ENCODE data around the gene ISOC2. TPM values are rescaled to one million over a fixed set of nuclear protein-coding genes. Genes with fewer than 3 reads are reported as not detected.

Gene ISOC2
- total RNA-seq = 44.0 and 69.7 TPM in 2 replicates

GRCh38 chr19:55461259-55461973 lies at the start of gene ISOC2:
TSS of gene ISOC2 (minus strand) at chr19:55461642. CDS start at chr19:55456486, 5,156 bp downstream.

GRCh38 chr19:55487924-55488687 lies 26.7 kb upstream of the ISOC2 start, which contains the start of gene SSC5D:
TSS of gene SSC5D (plus strand) at chr19:55488436. CDS start at chr19:55488590, 154 bp downstream.

GRCh38 chr19:55484593-55485438 lies 23.4 kb upstream of the ISOC2 start, which contains the start of gene NAT14:
TSS of gene NAT14 (plus strand) at chr19:55485188. CDS start at chr19:55485709, 521 bp downstream.

GRCh38 chr19:55476100-55476775 lies 14.8 kb upstream of the ISOC2 start, which contains the start of gene ZNF628:
TSS of gene ZNF628 (plus strand) at chr19:55476617. CDS start at chr19:55479911, 3,294 bp downstream.

GRCh38 chr19:55464662-55465054 lies 3.2 kb upstream of the ISOC2 start, which contains the start of gene C19orf85:
TSS of gene C19orf85 (minus strand) at chr19:55464751. CDS start at chr19:55464554, 197 bp downstream.

GRCh38 chr19:55443045-55443823 lies 18.2 kb downstream of the ISOC2 start, which contains the start of gene SHISA7:
TSS of gene SHISA7 (minus strand) at chr19:55443300. CDS start at chr19:55442863, 437 bp downstream.

GRCh38 chr19:55407550-55407799 lies 54.0 kb downstream of the ISOC2 start, which contains the start of gene UBE2S:
TSS of gene UBE2S (minus strand) at chr19:55407788. CDS start at chr19:55407589, 199 bp downstream.

Other genes starting within 250 kb of the ISOC2 start
- gene TMEM86B, start 232.9 kb downstream of the ISOC2 start, total RNA-seq = 0.72 and 1.1 TPM in 2 replicates
- 28.2 and 32.9 TPM in 2 replicates for gene PPP6R1, start 202.6 kb downstream of the ISOC2 start, total RNA-seq
- gene HSPBP1, start 181.5 kb downstream of the ISOC2 start, total RNA-seq = 23.2 and 27.4 TPM in 2 replicates
- 0.36 and 2.0 TPM in 2 replicates for gene BRSK1, start 177.6 kb downstream of the ISOC2 start, total RNA-seq
- gene TMEM150B, start 136.3 kb downstream of the ISOC2 start, total RNA-seq = not detected in 2 replicates
- gene KMT5C, start 121.8 kb downstream of the ISOC2 start, total RNA-seq = 2.9 and 4.7 TPM in 2 replicates
- gene COX6B2, start 106.9 kb downstream of the ISOC2 start, total RNA-seq = not detected in 2 replicates
- not detected in 2 replicates for gene GARIN5B, start 98.4 kb downstream of the ISOC2 start, total RNA-seq
- 0.09 and 0.54 TPM in 2 replicates for gene IL11, start 91.2 kb downstream of the ISOC2 start, total RNA-seq
- gene TMEM190, start 84.8 kb downstream of the ISOC2 start, total RNA-seq = not detected in 2 replicates
- 0.36 TPM in 1 of 2 replicates, not detected in the other for gene TMEM238, start 77.3 kb downstream of the ISOC2 start, total RNA-seq
- 205 and 252 TPM in 2 replicates for gene RPL28, start 75.7 kb downstream of the ISOC2 start, total RNA-seq
- gene UBE2S, start 53.9 kb downstream of the ISOC2 start, total RNA-seq = 69.6 and 98.9 TPM in 2 replicates
- gene SHISA7, start 18.3 kb downstream of the ISOC2 start, total RNA-seq = not detected in 2 replicates
- not detected in 2 replicates for gene C19orf85, start 3.1 kb upstream of the ISOC2 start, total RNA-seq
- gene ZNF628, start 15.0 kb upstream of the ISOC2 start, total RNA-seq = 0.99 and 1.1 TPM in 2 replicates
- 13.5 and 15.5 TPM in 2 replicates for gene NAT14, start 23.5 kb upstream of the ISOC2 start, total RNA-seq
- 0.27 and 2.1 TPM in 2 replicates for gene SSC5D, start 26.8 kb upstream of the ISOC2 start, total RNA-seq
- not detected in 2 replicates for gene SBK2, start 75.5 kb upstream of the ISOC2 start, total RNA-seq
- gene SBK3, start 83.9 kb upstream of the ISOC2 start, total RNA-seq = 0.19 TPM in 1 of 2 replicates, not detected in the other
- 3.0 and 4.4 TPM in 2 replicates for gene ZNF579, start 119.2 kb upstream of the ISOC2 start, total RNA-seq
- 1.9 and 2.2 TPM in 2 replicates for gene FIZ1, start 137.9 kb upstream of the ISOC2 start, total RNA-seq
- gene ZNF524, start 138.6 kb upstream of the ISOC2 start, total RNA-seq = 10.0 and 15.4 TPM in 2 replicates
- 0.54 and 1.0 TPM in 2 replicates for gene ZNF865, start 144.0 kb upstream of the ISOC2 start, total RNA-seq
- 3.1 and 4.0 TPM in 2 replicates for gene ZNF784, start 162.9 kb upstream of the ISOC2 start, total RNA-seq
- gene ZNF580, start 179.4 kb upstream of the ISOC2 start, total RNA-seq = 1.7 and 3.5 TPM in 2 replicates
- gene ZNF581, start 182.0 kb upstream of the ISOC2 start, total RNA-seq = 22.6 and 24.8 TPM in 2 replicates
- gene CCDC106, start 186.6 kb upstream of the ISOC2 start, total RNA-seq = 6.1 and 6.6 TPM in 2 replicates
- 103 and 137 TPM in 2 replicates for gene U2AF2, start 193.4 kb upstream of the ISOC2 start, total RNA-seq
- gene EPN1, start 213.6 kb upstream of the ISOC2 start, total RNA-seq = 73.5 and 110 TPM in 2 replicates